Measurements from ENCODE around the gene PCBP1. TPM values are rescaled to one million over a fixed set of nuclear protein-coding genes. Genes with fewer than 3 reads are reported as not detected.
A peak's percentile ranks its signal among the peaks of the same experiment; 100 is the strongest.

Gene PCBP1
- total and polyA plus RNA-seq, 9 of the 15 experiments (the other 6 are each of a cell fraction or from before 2014, with no cell fraction given): 19.2 to 407 (median 78.1) TPM

DNA sequence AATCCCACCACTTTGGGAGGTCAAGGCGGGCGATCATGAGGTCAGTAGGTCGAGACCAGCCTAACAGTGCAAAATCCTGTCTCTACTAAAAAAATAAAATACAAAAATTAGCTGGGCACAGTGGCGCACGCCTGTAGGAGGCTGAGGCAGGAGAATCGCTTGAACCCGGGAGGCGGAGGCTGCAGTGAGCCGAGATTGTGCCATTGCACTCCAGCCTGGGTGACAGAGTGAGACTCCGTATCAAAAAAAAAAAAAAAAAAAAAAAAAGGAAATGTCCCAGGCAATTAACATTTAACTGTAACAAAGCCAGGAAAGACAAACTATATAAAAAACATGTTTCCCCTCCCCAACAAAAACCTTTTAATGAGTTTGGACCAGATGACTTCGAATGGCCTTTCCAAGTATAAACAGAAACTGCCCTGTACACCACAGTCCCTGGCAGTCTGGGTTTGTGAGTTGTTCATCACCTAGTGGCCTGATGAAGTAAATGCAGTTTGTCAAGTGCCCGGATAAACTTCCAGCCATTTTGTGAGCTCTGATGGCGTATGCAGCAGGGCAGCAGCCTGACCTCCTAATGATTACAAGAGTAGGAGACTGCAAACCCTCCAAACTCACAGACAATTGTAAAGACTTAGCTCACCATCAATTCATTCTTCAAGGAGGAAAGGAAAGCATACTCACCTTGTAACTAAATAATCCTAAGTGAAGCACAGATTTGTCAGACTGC, 16.6 kb upstream of the PCBP1 start (continued):
- TF ChIP-seq MGA (IDR thresholded peaks at IDR 0.05) (peak; percentile 58; the same call in 1 of the 2 replicates), MAFK (IDR thresholded peaks at IDR 0.05; ENCODE audit: low read length) (no peak), SETDB1 (IDR thresholded peaks at IDR 0.05; ENCODE audit: low read length) (no peak), DACH1 (IDR thresholded peaks at IDR 0.05; ENCODE audit: partially characterized antibody) (no peak), TEAD2 (tag; IDR thresholded peaks at IDR 0.05) (no peak), RAD21 (CRISPR knock-in tag; conservative IDR thresholded peaks at IDR 0.05 in 1 of 2, IDR thresholded peaks at IDR 0.05 in 1 of 2) (peak; percentile 91 to 94), NR3C1 (CRISPR knock-in tag; IDR thresholded peaks at IDR 0.05) (no peak), CREM (IDR thresholded peaks at IDR 0.05; ENCODE audit: low read depth) (peak; percentile 57), SIN3B (IDR thresholded peaks at IDR 0.05; ENCODE audit: low read depth) (no peak), ZFP30 (CRISPR knock-in tag; IDR thresholded peaks at IDR 0.05; ENCODE audit: borderline replicate concordance) (no peak), CXXC5 (CRISPR knock-in tag; IDR thresholded peaks at IDR 0.05) (peak; percentile 37; the same call in 1 of the 2 replicates), ZBED1 (IDR thresholded peaks at IDR 0.05) (no peak), TAF15 (IDR thresholded peaks at IDR 0.05; ENCODE audit: low read depth, low read length) (no peak)
- TF ChIP-seq, protein P1, sequence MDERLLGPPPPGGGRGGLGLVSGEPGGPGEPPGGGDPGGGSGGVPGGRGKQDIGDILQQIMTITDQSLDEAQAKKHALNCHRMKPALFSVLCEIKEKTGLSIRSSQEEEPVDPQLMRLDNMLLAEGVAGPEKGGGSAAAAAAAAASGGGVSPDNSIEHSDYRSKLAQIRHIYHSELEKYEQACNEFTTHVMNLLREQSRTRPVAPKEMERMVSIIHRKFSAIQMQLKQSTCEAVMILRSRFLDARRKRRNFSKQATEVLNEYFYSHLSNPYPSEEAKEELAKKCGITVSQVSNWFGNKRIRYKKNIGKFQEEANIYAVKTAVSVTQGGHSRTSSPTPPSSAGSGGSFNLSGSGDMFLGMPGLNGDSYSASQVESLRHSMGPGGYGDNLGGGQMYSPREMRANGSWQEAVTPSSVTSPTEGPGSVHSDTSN (CRISPR knock-in tag; IDR thresholded peaks at IDR 0.05; ENCODE audit: low read depth): no peak
- TF ChIP-seq, protein P1 (tag; conservative IDR thresholded peaks at IDR 0.05; ENCODE audit: low read depth): 0 out of 2 replicates have a peak, but pooled peaks have one; percentile 7

All from K562 (cell line).